ENCODE measurements around the gene PDCD11. TPM values are rescaled to one million over a fixed set of nuclear protein-coding genes. Genes with fewer than 3 reads are reported as not detected.

Gene PDCD11
- total RNA-seq, 2 donors from 2014 or later = 50.1 to 79.5 TPM

DNA sequence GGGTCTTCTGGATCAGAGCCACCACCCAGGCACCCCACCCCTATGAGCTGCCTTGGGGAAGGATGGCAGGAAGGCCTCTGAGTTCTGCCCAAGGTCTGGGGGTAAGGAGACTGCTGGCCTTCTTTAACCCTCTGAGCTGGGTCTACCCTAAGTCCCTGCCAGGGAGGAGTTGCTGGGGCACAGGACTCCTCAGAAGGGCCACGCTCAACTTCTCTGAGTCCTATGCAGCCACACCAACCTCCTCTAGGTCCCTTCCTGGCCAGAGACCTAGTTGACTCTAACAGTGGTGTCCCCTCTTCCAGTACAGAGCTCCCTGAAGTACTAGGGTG, 94.5 kb downstream of the PDCD11 start:
- Mint-ChIP-seq H3K27me3 (peaks cover 26% of the 10 kb centered on the region), H3K4me1 (no peaks in the 10 kb centered on the region), H3K9me3 (no peaks in the 10 kb centered on the region), H3K4me3 (no peak overlapping the region), H3K27ac (peak overlapping the region; percentile 4), H3K36me3 (ENCODE audit: low read depth) (no peaks in the 10 kb centered on the region)
- peak; percentile 27 for ATAC-seq (replicated peaks)

DNA sequence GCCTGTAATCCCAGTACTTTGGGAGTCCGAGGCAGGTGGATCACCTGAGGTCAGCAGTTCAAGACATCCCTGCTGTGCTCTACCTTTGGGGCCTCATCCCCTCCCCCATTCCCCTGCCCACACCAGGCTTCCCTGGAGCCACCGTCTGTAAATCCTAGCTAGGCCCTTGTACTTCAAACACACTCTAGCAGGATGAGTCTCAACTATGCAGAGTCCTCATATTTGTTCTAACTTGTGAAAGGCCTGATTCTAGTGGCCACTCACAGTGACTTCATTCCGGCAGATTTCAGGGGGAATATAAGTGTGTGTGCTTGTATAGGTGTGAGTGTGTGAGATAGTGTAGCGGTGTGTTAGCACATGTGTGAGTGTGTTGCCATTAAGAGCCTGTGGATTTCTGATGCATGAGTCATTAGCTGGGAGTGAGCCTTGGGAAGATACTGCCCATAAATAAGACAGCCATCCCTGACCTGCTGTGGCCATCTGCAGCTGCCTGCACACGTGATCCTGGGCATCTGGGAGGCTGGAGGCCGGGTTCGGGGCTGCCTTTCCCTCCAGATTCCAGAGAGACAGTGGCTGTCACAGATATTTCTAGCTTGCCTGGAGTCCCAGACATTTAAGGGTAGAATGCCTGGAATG, 95.4 kb downstream of the PDCD11 start:
- no peaks in the 10 kb centered on the region for H3K36me3 Mint-ChIP-seq (ENCODE audit: low read depth)
- peaks cover 27% of the 10 kb centered on the region for H3K27me3 Mint-ChIP-seq
- peak overlapping the region; percentile 84 for H3K4me3 Mint-ChIP-seq
- no peaks in the 10 kb centered on the region for H3K9me3 Mint-ChIP-seq
- H3K27ac Mint-ChIP-seq = peak overlapping the region; percentile 4
- no peaks in the 10 kb centered on the region for H3K4me1 Mint-ChIP-seq
- ATAC-seq (replicated peaks) = no peak

DNA sequence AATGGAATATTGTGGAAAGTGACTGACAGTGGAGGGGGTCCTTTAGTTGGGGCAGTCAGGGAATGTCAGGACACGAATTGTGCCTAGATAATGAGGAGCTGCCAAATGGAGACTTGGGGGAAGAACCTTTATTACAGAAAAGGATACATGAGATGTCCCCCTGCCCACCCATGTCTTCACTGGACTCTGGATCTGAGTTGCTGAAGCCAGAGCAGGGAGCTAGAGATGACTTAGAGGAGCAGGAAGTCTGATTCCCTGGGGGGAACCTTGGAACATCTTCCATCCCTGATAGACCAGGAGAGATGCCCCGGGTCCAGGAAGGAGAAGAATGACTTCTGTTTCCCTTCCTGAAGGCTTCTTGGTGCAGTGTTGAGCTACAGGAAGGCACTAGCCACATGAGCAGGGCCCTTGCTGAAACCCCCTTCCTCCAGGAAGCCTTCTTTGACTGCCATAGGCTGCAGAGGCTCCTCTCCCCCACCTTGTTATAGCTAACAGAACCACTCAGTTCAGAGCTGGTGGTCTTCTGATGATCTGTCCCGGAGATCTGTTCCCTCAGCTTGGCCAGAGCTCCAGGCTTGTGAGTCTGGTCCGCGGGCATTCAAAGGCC, 96.3 kb downstream of the PDCD11 start:
- peak overlapping the region; percentile 84 for H3K4me3 Mint-ChIP-seq
- H3K27me3 Mint-ChIP-seq = peaks cover 34% of the 10 kb centered on the region
- no peak overlapping the region for H3K27ac Mint-ChIP-seq
- no peaks in the 10 kb centered on the region for H3K4me1 Mint-ChIP-seq
- no peaks in the 10 kb centered on the region for H3K36me3 Mint-ChIP-seq (ENCODE audit: low read depth)
- no peaks in the 10 kb centered on the region for H3K9me3 Mint-ChIP-seq
- ATAC-seq (replicated peaks) = no peak

DNA sequence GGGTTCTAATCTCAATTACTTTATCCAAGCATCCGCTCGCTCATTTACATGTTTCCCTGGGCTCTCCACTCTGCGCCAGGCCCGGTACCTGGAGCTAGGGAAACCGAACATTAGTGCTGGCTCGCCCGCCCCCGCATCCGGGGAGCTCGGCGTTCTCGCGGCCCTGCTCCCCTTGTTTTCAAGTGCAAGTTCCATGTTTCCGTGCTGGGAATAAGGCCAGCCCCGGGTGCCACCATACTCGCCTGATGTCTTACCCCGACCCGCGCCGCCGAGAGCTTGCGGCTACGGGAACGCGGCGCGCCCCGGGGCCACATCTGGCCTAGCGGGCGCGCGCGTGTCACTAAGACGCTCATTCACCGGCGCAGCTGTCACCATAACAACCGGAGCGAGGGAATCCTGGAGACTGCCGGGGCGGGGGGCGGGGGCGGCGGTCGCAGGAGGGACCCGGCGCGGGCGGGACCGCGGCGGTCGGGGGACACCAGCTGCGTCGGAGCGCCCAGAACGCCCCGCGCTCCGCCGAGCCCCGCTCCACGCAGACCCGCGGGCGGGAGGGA, 97.0 kb downstream of the PDCD11 start, which contains the start of gene NEURL1:
NEURL1 (plus strand) TSS at position 344 of the 554 bp plus-strand sequence. CDS start 683 bp downstream, outside the sequence.
- no peaks in the 10 kb centered on the region for H3K36me3 Mint-ChIP-seq (ENCODE audit: low read depth)
- no peaks in the 10 kb centered on the region for H3K9me3 Mint-ChIP-seq
- H3K4me1 Mint-ChIP-seq = no peaks in the 10 kb centered on the region
- H3K4me3 Mint-ChIP-seq = peak within 1 kb of the TSS; percentile 84
- H3K27me3 Mint-ChIP-seq = peaks cover 36% of the 10 kb centered on the region
- ATAC-seq (replicated peaks) = peak; percentile 3
- H3K27ac Mint-ChIP-seq = no peak within 1 kb of the TSS

DNA sequence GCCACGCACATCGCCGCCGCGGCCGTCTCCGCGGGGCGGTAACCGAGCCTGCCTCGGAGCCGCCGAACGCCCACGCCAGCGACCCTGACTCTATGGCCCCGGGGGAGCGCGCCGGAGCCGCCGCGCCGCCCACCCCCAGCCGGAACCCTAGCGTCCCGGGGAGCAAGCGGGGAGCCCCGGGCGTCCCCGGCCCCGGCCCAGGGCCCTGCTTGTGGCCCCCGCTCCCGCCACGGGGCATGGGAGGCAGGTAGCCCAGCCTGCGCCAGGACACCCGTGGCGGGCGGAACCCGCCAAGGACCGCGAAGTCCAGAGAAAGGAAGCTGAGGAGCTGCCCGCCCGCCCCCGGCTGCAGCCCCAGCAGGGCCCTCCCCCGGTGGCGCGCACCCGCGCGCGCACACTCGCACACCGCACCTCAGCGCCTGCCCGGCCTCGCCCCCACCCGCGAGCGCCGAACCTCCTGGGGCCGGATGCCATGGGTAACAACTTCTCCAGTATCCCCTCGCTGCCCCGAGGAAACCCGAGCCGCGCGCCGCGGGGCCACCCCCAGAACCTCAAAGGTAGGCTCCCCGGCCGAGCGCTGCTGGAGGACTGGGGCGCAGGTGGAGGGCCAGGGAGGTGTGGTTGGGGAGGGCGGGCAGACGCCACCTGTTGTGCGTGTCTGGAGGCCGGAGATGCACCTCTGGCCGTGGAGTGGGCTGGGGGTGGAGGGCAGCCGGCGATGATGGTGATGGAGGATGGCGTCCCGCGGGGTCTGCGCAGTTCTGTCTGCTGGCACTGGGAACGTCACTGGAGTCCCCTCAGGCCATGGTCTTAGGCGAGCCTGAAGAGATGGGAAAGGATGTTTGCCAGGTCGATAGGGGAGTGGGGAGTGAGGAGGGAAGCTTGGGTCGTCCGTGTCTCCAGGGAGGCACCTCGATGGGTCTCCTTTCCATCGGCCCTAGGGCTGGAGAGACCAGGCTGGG, 97.8 kb downstream of the PDCD11 start:
- H3K4me3 Mint-ChIP-seq = peak overlapping the region; percentile 84
- peak; percentile 3 for ATAC-seq (replicated peaks)
- H3K9me3 Mint-ChIP-seq = no peaks in the 10 kb centered on the region
- H3K36me3 Mint-ChIP-seq (ENCODE audit: low read depth) = no peaks in the 10 kb centered on the region
- H3K27me3 Mint-ChIP-seq = peaks cover 40% of the 10 kb centered on the region
- no peaks in the 10 kb centered on the region for H3K4me1 Mint-ChIP-seq
- no peak overlapping the region for H3K27ac Mint-ChIP-seq

DNA sequence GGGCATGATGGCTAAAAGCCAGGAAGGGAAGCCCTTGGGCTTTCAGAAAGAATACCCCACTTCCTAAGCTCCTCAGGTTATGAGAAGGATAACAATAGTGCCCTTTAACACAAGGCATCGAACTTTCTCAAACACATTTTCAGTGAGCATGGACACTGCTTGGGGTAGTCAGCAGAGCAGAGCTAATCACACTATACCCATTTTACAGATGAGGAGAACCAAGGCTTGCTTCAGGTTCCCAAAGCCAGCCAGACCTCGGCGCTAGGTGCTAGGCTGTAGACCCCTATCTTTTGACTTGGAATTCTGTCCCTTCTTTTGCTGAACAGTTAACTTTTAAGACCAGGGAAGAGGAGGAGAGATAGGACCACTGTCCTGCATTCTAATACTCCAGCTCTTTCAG, 98.9 kb downstream of the PDCD11 start:
- no peak for ATAC-seq (replicated peaks)
- Mint-ChIP-seq H3K4me1 (no peaks in the 10 kb centered on the region), H3K27me3 (peaks cover 48% of the 10 kb centered on the region), H3K4me3 (peak overlapping the region; percentile 55), H3K36me3 (ENCODE audit: low read depth) (no peaks in the 10 kb centered on the region), H3K9me3 (no peaks in the 10 kb centered on the region), H3K27ac (no peak overlapping the region)

Other genes with a start within 250 kb of the PDCD11 start
- gene NT5C2, start 203.4 kb upstream of the PDCD11 start, total RNA-seq = 10 to 100 TPM; 49.3 to 55.9 TPM
- not detected for gene RPEL1, start 150.7 kb upstream of the PDCD11 start, total RNA-seq
- gene INA, start 119.5 kb upstream of the PDCD11 start, total RNA-seq = under 1 TPM; 0.13 to 0.65 TPM
- 10 to 100 TPM; 11.3 to 14.2 TPM for gene PCGF6, start 45.5 kb upstream of the PDCD11 start, total RNA-seq
- 10 to 100 TPM in 1 of 2 donors, 1 to 10 TPM in 1; 8.7 to 13.4 TPM for gene TAF5, start 28.6 kb upstream of the PDCD11 start, total RNA-seq
- 100 to 1,000 TPM; 290 to 425 TPM for gene ATP5MK, start 151 bp upstream of the PDCD11 start, total RNA-seq
- gene CALHM2, start 55.7 kb downstream of the PDCD11 start, total RNA-seq = 10 to 100 TPM; 18.2 to 26.0 TPM
- gene CALHM1, start 62.3 kb downstream of the PDCD11 start, total RNA-seq = under 1 TPM in 1 of 2 donors, not detected in 1; 0.11 TPM
- not detected for gene CALHM3, start 82.6 kb downstream of the PDCD11 start, total RNA-seq
- gene NEURL1, start 97.1 kb downstream of the PDCD11 start, total RNA-seq = 1 to 10 TPM; 2.1 to 3.7 TPM